EL (cell line): Measurements from ENCODE around the gene CACNA1A.
"Not testable (repeated sequence)": the region's sequence is repeated elsewhere in the genome, so short reads cannot be mapped to it uniquely, and the experiment has no call there.

Experiments used
- DNase-seq: peaks from one replicate; pipeline ENCODE4 v3.0.0-alpha.2; 2016

The CACNA1A gene

DNA sequence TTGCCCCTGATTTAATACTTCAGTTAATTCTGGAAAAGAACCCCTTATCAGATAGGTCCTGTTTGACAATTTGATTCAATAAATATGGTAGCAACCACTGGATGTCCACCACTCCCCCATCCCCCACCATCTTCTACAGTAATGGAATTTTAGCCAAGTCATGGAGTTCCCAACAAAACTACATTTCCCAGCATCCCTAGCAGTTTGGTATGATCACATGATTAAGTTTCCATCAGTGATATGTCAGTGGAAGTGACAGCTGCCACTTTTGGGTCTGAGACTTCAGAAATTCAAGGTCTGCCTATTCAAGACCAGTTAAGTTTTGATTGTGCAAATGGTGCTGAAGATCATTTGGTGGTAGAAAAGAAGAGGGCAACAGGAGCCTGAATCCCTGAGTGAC is 85.5 kb downstream of the CACNA1A start:
- no peak for DNase-seq

DNA sequence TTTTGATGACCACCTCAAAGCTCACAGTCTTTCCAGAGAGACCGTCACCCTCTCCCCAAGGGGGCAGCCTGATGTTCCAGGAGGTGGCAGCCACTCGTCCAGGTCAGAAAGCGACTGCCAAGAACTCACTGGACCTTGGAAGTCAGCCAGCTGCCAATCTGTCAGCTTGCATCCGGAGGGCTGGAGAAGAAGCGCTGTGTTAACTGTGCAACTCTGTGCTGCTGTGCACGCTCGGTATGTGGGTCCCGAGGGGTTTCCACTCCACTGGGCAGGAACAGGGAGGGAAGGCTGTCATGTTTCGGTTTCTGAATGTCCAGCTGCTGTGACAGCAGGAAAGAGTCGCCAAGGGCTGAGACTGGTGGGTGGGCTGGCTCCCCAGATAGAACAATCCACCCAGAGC is 89.2 kb downstream of the CACNA1A start:
- no peak for DNase-seq

DNA sequence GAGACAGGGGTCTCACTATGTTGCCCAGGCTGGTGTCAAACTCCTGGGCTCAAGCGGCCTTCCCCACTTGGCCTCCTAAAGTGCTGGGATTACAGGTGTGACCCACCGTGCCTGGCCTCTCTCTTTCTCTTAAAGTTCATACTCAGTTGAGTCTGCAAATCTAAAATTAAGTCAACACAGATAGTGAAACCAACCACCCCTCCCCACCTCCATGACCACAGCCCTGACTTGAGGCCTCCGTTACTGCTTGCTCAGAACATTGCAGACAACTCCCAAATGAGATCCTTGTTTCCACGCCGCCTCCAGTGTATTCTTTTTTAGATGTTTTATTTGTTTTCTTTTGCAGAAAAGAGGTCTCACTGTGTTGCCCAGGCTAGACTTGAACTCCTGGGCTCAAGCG is 94.4 kb downstream of the CACNA1A start:
- DNase-seq, result no peak

DNA sequence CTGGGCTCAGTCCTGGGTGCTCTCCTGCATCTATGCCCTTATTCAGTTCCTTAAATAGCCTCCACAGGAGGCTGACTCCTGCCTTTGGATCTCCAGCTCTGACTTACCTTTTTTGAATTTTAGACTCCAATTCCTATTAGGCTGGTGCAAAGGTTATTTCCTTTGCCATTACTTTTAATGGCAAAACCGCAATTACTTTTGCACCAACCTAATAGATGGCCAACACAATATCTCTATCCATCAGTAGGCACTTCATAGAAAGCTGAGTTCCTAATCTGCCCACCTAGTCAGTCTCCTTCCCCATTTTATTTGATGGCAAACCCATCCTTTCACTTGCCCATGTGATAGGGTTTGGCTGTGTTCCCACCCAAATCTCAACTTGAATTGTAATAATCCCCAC is 95.3 kb downstream of the CACNA1A start:
- no peak for DNase-seq

DNA sequence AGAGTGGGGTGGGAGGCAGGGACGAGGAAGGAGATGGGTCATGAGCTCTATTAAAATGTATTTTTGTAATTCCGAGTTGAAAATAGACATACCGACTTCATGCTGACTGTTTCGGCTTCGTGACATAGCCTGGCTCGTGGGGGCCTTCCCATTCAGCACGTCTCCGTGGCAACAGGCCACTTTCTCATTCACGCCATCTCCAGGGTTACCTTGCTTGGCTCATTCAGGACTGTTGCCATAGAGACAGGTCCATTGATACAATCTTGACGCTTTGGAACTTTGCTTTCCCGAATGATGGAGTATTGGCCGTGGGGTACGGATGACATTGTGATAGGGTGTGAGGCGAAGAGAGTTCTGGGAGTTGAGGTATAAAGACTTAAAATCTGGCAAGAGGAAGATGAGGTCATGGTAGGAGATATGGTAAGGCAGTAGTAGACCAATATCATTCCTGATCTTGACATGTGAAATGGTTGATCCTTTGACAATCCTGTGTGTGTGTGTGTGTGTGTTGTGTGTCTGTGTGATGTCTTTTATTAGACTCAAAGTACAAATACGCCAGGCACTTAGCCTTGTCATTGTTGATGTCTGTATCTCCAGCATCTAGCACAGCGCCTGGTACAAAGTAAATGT is 97.3 kb downstream of the CACNA1A start:
- DNase-seq, result no peak

DNA sequence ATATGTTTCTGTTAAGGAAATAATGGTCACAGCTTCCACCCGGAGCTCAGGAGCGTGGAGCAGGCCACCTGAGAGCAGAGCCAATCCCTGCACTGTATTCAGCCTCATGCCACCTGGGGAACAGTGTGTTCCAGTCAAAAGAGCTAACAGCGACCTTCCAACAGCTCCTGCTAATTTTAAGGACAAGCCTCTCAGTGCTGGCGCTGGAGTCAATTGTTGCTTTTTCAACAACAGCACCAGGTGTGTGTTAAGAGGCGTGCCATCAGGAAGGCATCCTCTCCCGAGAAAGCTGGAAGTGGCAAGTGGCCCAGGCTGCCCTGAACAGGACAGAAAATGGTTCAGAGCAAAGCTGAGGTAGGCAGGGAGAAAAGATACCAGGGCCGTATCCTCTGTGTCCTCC is 102.0 kb downstream of the CACNA1A start:
- DNase-seq, result no peak

DNA sequence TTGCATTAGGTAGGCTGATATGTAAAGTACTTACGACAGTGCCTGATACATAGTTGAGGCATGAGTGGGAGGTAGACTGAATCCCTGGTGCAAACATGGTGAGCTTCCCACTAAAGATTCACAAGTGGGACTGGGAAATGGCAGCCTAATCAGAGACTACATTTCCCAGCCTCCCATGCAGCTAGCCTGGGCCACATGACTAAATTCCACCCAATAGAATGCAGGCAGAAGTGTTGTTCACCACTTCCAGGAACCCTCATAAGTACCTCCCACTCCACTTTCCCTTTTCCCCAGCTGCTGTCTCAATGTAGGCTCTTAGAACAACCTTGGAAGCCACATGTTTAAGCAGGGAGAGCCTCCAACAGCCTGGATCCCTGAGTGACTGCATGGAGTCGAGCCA is 104.9 kb downstream of the CACNA1A start:
- peak; percentile 36 for DNase-seq

DNA sequence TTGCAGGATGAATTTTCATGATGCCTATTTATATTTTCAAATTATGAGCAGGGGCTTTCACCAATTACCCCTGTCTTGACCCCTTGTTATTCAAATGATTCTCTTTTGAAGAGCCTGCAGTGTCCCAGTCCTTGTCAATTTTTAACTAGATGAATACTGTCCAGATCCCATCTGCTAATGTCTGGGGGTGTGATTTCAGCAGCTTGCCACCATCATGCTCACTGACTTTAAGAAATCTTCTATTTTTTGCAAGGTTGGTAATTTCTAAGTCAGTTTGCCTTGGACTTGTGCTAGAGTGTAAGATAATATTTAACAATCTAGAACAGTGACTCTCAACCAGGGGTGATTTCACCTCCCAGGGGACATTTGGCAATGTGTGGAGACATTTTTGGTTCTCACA is 106.0 kb downstream of the CACNA1A start:
- DNase-seq, result no peak

DNA sequence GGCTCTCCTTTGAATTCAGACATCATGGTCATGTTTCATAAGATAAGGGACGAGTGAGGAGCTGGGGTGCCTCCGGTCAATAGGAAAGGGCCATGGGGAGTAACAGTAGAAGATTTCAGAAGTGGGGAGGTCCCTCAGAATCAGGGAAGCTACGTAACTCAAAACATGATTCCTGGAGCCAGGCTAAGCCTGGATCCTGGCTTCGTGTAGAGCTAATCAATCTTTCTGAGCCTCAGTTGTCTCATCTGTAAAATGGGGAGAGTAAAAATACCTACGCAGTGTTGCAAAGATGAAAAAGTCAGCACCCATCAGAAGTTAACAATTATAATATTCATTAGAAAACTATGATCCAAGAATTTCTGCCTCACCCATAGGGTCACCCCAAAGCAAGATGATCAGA is 106.5 kb downstream of the CACNA1A start:
- no peak for DNase-seq

DNA sequence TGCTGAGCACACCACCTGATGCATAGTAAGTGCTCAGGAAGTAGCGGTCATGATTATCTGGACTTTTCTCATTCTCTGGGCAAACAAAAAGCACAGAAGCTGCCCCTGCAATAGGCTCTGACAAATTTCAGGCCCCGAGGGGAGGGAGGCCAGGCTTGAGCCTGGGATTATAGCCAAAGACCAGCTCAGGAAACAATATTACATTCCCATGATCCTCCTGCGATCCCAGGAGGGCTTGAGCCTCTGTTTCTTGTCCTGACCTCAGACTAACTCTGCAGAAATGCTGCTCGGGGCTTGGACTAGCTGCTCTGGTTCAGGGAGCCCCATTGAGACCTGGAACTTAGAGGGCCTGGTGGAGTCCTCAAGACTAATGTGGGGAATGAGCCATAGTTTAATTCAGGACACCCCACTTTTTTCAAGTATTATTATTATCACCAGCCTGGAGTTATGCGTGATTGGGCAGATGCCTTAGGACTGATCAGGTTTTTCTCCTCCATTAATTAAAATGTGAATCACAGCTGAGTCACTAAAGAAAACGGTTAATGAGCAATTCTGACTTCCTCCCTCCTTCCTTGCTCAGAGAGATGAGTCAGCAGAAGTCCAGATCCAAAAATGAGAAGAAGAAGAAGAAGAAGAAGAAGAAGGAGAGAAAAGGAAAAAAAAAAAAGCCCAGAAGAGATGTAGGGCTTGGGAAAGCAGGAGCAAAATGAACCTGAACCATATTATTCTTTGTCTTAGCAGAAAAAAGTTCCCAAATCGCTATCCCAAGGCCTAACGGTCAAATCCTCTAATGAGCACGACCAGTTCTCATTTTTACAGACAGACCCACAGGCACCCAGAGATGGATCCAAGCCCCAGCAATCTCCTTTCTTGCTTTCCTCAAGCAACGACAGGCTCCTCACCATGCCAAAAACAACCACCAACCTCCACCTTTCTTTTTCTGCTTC is 107.2 kb downstream of the CACNA1A start:
- peak; percentile 94 for DNase-seq

DNA sequence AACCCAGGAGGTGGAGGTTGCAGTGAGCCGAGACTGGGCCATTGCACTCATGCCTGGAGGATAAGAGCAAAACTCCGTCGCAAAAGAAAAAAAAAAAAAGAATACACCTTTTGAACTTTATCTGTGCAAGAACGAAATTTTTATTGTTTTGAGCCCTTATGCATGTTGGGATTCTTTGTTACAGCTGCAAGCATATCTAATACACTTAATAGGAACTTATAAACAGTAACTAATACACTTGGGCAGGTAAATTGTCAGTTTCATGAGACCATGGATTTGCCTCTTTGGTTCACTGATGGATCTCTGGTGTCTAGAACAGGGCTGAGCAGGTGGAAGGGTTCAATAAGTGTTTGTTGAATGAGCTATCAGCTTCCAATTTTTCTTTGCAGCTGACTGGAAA is 108.1 kb downstream of the CACNA1A start:
- no peak for DNase-seq

DNA sequence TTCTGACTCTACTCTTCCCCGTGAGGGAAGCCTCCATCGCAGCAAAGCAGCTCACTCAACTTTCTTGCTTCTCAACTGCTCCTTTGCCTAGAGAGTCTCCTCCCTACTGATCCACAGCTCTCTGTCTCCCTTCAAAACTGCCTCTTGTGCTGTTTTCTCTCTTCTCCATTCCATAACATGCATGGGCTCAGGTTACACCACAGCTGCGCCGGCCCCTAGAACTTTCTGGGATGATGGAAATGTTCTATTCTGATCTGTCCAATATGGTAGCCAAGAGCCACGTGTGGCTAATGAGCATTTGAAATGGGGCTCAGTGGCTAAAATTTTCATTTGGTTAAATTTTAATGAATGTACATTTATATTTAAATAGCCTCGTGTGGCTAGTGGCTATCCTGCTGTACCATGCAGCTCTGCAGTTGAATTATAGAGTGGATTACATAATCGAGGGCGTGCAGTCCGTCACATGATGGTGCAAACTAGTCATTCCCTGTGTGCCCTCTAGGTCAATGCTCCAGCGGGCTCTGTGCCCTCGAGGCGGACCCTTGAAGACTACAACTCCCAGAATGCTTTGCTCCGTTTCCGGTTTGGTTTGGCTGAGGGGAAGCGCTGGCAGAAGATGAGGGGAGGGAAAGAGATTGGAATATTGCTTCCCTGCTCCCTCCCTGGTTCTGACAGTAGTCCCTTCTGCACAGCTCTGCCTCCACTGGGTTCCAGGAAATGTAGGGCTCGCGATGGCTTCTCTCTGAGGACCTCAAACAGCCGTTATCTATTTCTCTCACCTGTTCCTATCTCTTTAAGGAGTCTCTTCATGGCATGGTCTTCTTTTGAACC is 109.8 kb downstream of the CACNA1A start:
- DNase-seq, result peak; percentile 83

DNA sequence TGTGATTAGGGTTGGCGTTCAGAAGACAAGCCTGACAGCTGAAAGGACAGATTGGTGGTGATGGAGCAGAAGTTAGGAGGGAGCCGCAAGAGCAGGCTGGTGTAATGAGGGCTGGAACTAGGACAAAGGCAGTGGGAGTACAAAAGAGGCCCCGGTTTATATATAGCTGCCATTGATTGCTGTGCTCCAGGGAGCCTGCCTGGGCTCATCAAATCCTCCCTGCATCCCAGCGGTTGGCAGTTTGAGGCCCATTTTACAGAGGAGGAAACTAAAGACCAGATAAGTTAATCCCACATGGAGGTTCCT is 123.7 kb downstream of the CACNA1A start:
- no peak for DNase-seq

DNA sequence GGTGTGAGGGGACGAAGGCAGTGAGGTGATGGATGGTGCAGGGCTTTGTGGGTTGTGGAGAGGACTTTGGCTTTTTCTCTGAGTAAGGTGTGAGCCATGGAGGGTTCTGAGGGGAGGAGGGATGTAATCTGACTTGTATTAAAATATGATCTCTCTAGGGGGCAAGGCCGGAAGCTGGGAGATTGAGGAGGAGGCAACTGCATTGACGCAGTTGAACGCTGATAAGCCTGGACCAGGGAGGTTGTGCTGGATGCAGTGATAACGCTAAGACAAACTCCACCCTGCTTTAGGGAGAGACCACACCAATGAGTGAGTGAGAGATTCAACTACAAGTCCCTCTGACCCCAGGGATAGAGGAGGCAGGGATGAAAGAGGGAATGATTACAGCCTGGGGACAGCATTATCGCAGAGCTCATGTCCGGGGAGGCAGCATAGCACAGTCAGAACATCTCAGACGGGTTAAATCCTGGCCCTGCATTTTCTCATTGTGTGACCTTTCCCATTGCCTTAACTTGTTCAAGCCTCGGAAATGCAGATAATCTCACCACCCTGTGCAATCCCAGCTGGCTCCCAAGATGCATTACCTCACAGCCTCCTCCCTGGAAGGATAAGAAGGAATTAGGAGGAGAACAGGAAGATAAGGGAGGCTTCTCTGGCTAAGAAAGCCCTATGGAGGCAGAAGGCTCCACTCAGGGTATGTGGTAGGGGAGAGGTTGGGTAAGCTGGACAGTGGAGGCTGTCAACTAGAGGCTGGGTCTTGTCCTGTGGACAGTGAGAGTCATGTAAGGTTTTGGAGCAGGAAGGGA is 124.2 kb downstream of the CACNA1A start:
- no peak for DNase-seq

DNA sequence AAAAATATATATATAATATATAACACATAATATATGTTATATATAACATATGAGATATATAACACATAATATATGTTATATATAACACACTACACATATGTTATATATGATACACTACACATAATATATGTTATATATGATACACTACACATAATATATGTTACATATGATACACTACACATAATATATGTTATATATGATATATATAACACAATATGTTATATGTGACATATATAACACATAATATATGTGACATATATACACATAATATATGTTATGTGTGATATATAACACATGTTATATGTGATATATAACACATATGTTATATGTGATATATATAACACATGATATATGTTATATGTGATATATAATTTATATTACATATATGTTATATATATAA is 129.7 kb downstream of the CACNA1A start:
- DNase-seq, result no peak

DNA sequence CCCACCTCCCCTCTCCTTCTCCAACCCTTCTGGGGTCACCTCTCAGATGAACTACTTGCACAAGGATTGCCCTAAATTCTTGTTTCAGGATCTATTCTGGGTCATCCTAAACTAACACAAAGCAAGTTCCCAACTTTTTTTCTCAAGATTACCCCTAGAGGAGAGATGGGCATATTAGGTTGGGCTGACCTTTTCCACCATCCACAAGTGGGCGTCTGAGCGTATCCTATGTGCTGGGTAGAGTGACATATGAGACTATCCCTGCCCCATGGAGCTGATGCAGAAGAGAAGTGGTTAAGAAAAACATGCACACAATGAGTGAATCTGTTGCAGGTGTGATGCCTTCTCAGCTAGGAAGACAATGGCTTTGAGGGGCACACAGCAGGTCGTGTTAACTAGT is 132.7 kb downstream of the CACNA1A start:
- no peak for DNase-seq

DNA sequence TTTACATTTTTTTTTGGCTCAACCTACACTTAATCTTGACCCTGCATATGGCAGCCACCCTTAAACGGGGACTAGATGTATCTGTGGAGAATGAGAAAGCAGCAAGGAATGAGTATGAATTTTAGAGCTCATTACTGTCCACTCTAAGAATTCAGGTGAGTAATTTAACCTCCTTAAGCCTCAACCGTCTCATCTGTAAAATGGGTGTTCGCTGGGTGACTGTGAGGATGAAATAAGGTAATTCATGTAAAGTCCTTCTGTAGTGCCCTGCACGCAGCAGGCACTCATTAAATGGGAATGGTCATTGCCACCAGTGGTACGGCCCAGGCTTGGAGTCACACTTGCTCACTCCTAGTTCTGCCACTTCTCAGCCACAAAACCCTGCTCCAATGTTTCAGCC is 135.3 kb downstream of the CACNA1A start:
- DNase-seq, result no peak

DNA sequence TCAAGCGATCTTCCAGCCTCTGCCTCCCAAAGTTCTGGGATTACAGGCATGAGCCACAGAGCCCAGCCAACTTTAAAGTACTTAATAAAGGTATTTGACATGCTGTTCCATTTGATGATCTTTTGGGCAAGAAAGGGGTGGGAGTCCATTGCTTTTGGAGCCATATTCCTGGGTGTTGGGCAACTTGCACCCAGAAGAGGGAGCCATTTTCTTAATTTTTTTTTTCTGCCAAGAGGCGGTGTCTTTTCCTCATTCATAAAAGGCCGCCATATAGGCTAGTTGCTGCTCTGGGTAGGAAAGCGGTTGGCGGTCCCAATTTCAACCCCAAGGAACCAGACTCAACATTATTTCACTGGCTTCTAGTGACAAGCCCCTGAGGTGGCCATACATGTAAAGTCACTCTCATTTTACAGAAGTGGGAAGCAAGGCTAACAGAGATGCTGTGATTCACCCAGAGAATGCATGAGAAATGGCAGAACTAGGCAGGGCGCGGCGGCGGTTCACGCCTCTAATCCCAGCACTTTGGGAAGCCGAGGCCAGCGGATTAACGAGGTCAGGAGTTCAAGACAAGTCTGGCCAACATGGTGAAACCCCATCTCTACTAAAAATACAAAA is 139.6 kb downstream of the CACNA1A start:
- peak; percentile 41 for DNase-seq

DNA sequence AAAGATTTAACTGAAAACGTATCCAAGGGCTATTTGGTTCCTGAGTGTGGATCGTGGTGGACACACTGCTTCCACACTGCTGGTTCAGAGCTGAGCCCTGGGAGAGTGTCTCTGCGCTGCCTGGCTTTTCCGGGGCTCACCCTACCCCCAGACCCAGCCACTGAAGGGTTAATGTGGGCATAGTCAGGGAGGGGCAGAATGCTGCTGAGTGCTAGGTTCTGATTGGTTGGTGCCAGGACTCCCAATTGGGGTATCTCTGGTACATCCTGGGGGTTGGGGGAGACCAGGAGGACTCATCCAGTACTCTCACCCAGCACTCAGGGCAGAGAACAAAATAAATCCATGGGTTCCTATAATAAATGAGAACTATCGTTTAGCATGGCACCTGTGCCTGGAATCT is 142.3 kb downstream of the CACNA1A start:
- DNase-seq, result no peak

DNA sequence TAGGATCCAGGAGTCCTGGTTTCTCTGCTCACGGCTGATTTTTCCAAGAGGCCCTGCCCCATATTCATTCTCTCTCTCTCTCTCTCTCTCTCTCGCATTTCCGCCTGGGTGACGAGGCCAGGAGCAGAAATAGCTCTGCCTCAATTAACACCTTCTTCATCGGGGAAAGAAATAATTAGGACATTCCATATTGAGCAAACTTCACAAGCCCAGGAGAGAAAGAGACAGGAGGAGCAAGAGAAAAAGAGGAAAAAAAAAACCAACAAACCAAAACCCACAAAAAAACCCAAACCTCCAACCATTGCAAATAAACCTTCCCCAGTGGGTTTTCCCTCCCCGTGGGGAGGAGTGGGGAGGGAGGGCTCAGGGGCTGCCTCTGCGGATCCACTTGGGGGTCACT is 143.0 kb downstream of the CACNA1A start:
- no peak for DNase-seq

DNA sequence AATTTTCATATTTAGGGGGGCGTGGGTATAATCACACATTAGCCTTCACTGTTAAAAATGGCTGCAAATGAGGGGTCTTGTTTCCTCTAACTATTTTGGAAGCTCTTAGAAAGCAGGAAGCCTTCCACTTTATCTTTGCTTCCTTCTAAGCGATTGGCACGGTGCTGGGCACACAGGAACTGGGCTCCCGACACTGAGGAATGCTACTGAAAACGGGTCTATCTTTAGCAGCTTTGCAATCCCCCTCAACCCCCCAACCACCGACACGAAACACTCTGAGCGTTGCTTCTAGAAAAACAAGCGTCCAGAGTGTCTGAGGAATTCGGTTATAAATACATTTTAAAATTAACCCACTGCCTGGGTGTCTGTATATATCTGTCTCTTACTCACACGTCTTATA is 143.6 kb downstream of the CACNA1A start:
- no peak for DNase-seq

DNA sequence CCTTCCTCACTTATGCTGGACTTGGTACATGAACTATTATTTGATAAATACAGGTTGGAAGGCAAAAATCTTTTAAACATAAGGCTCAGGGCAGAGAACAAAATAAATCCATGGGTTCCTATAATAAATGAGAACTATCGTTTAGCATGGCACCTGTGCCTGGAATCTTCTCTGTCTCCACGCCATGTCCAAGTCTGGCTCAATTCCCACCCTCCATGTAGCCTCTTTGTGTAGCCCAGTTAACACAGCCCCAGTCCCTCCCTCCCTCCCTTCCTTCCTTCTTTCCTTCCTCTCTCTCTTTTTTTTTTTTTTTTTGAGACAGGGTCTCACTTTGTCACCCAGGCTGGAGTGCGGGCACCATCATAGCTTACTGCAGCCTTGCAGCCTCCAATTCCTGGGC is 144.6 kb downstream of the CACNA1A start:
- not testable (repeated sequence) for DNase-seq
